T-helper 17 cell (primary cell): ENCODE results near the gene RPL36AL. TPM values are rescaled to one million over a fixed set of nuclear protein-coding genes. Genes with fewer than 3 reads are reported as not detected.
"Not testable (repeated sequence)": the region's sequence is repeated elsewhere in the genome, so short reads cannot be mapped to it uniquely, and the experiment has no call there.

ENCODE experiments used
- ATAC-seq: fragments of 150-1000 bp; cut with Tn5 transposase; 2 replicates; pipeline ENCODE4 v1.10.0; 2021; ENCODE audit warnings: mild to moderate bottlenecking, moderate library complexity
- DNase-seq, 3 donors: peaks; one replicate each; pipeline versions ENCODE4 v3.0.0 to v3.0.0-alpha.2; 2020 to 2021
- H3K9me3 ChIP-seq: one replicate; pipeline ENCODE4 v1.7.0; 2013; ENCODE audit warnings: low read length, mild to moderate bottlenecking; ENCODE audit not compliant: control insufficient read depth, poor library complexity, severe bottlenecking
- H3K27ac Mint-ChIP-seq: one replicate; pipeline ENCODE4 v1.8.0; 2022; ENCODE audit warnings: mild to moderate bottlenecking, moderate library complexity, mixed read lengths
- H3K27me3 Mint-ChIP-seq: one replicate; pipeline ENCODE4 v1.8.0; 2022; ENCODE audit warnings: mixed read lengths
- H3K36me3 Mint-ChIP-seq: one replicate; pipeline ENCODE4 v1.8.0; 2022; ENCODE audit warnings: low read depth, mixed read lengths
- H3K4me1 Mint-ChIP-seq: one replicate; pipeline ENCODE4 v1.8.0; 2022; ENCODE audit warnings: mild to moderate bottlenecking, mixed read lengths
- H3K4me3 Mint-ChIP-seq: one replicate; pipeline ENCODE4 v1.8.0; 2022; ENCODE audit warnings: mild to moderate bottlenecking, moderate library complexity, mixed read lengths
- total RNA-seq, 4 donors: library from RNA in 2 of 4; stranded (reverse) in 2 of 4; gene quantifications; one replicate each; pipeline ENCODE4 v1.2.3 and lab custom pipeline; 2022 to 2026

RPL36AL gene
- total RNA-seq, 2 donors from 2014 or later: 209 to 250 TPM

GRCh38 chr14:49607583-49607982 lies 12.8 kb downstream of the RPL36AL start:
- DNase-seq (no peak), ATAC-seq (no peak)
- H3K27me3 Mint-ChIP-seq: no peaks in the 10 kb centered on the region
- H3K4me1 Mint-ChIP-seq: no peaks in the 10 kb centered on the region
- no peak overlapping the region for H3K4me3 Mint-ChIP-seq
- H3K27ac Mint-ChIP-seq: no peak overlapping the region
- no peaks in the 10 kb centered on the region for H3K36me3 Mint-ChIP-seq
- no peaks in the 10 kb centered on the region for H3K9me3 ChIP-seq

- Mint-ChIP-seq H3K4me1 (peaks cover 16% of the 10 kb centered on the region), H3K36me3 (no peaks in the 10 kb centered on the region), H3K4me3 (peak within 1 kb of the TSS; percentile 98), H3K27ac (peak within 1 kb of the TSS; percentile 99), H3K27me3 (no peaks in the 10 kb centered on the region)
- H3K9me3 ChIP-seq: no peaks in the 10 kb centered on the region
- ATAC-seq: peak; percentile 88
- DNase-seq: peak; percentile 73 to 90 (median 75)
Measured at GRCh38 chr14:49598485-49599300, 21.7 kb downstream of the RPL36AL start, which contains the start of gene LRR1. TSS of gene LRR1 (plus strand) at chr14:49598940. CDS start at chr14:49599021, 81 bp downstream.

GRCh38 chr14:49598189-49598484 lies 22.3 kb downstream of the RPL36AL start:
- Mint-ChIP-seq H3K36me3 (no peaks in the 10 kb centered on the region), H3K4me1 (peaks cover 16% of the 10 kb centered on the region), H3K27ac (peak overlapping the region; percentile 99), H3K4me3 (peak overlapping the region; percentile 98), H3K27me3 (no peaks in the 10 kb centered on the region)
- H3K9me3 ChIP-seq: no peaks in the 10 kb centered on the region
- peak; percentile 5 for ATAC-seq
- DNase-seq: no peak

GRCh38 chr14:49594347-49595091 lies 25.9 kb downstream of the RPL36AL start:
- H3K36me3 Mint-ChIP-seq: no peaks in the 10 kb centered on the region
- DNase-seq: no peak
- no peak overlapping the region for H3K4me3 Mint-ChIP-seq
- no peaks in the 10 kb centered on the region for H3K9me3 ChIP-seq
- peaks cover 9% of the 10 kb centered on the region for H3K4me1 Mint-ChIP-seq
- ATAC-seq: no peak
- no peak overlapping the region for H3K27ac Mint-ChIP-seq
- H3K27me3 Mint-ChIP-seq: no peaks in the 10 kb centered on the region

GRCh38 chr14:49593016-49593415 lies 27.4 kb downstream of the RPL36AL start:
- ATAC-seq: no peak
- H3K36me3 Mint-ChIP-seq: no peaks in the 10 kb centered on the region
- DNase-seq: no peak
- H3K9me3 ChIP-seq: no peaks in the 10 kb centered on the region
- no peak overlapping the region for H3K4me3 Mint-ChIP-seq
- H3K27me3 Mint-ChIP-seq: no peaks in the 10 kb centered on the region
- H3K27ac Mint-ChIP-seq: no peak overlapping the region
- H3K4me1 Mint-ChIP-seq: peaks cover 5% of the 10 kb centered on the region

- H3K4me1 Mint-ChIP-seq: peaks cover 13% of the 10 kb centered on the region
- no peak for ATAC-seq
- H3K27me3 Mint-ChIP-seq: no peaks in the 10 kb centered on the region
- no peaks in the 10 kb centered on the region for H3K9me3 ChIP-seq
- H3K4me3 Mint-ChIP-seq: no peak overlapping the region
- peak overlapping the region; percentile 84 for H3K27ac Mint-ChIP-seq
- DNase-seq: no peak
- peaks cover 3% of the 10 kb centered on the region for H3K36me3 Mint-ChIP-seq
Measured at GRCh38 chr14:49589387-49589786, 31.0 kb downstream of the RPL36AL start.

- ATAC-seq (peak; percentile 50), DNase-seq (peak in 1 of 3 donors; percentile 20)
- no peaks in the 10 kb centered on the region for H3K27me3 Mint-ChIP-seq
- H3K27ac Mint-ChIP-seq: peak overlapping the region; percentile 96
- no peaks in the 10 kb centered on the region for H3K9me3 ChIP-seq
- H3K36me3 Mint-ChIP-seq: peaks cover 6% of the 10 kb centered on the region
- H3K4me3 Mint-ChIP-seq: peak overlapping the region; percentile 97
- peaks cover 30% of the 10 kb centered on the region for H3K4me1 Mint-ChIP-seq
Measured at GRCh38 chr14:49586673-49587460, 33.6 kb downstream of the RPL36AL start.

- ATAC-seq: peak; percentile 83
- peaks cover 6% of the 10 kb centered on the region for H3K36me3 Mint-ChIP-seq
- no peaks in the 10 kb centered on the region for H3K27me3 Mint-ChIP-seq
Measured at GRCh38 chr14:49585803-49586672, 34.4 kb downstream of the RPL36AL start, which contains the start of gene RPS29. TSS of gene RPS29 (minus strand) at chr14:49586380. CDS start at chr14:49586346, 34 bp downstream.

GRCh38 chr14:49584981-49585640 lies 35.3 kb downstream of the RPL36AL start:
- peak overlapping the region; percentile 96 for H3K27ac Mint-ChIP-seq
- ATAC-seq, H3K27me3 Mint-ChIP-seq, H3K9me3 ChIP-seq, H3K36me3 Mint-ChIP-seq, DNase-seq: not testable (repeated sequence)
- peak overlapping the region; percentile 97 for H3K4me3 Mint-ChIP-seq
- H3K4me1 Mint-ChIP-seq: peaks cover 42% of the 10 kb centered on the region

More at GRCh38 chr14:49585803-49586672, 34.4 kb downstream of the RPL36AL start, which contains the start of gene RPS29:
- H3K4me3 Mint-ChIP-seq: peak within 1 kb of the TSS; percentile 97
- H3K27ac Mint-ChIP-seq: peak within 1 kb of the TSS; percentile 96
- H3K9me3 ChIP-seq: no peaks in the 10 kb centered on the region
- peaks cover 37% of the 10 kb centered on the region for H3K4me1 Mint-ChIP-seq
- peak; percentile 87 to 98 (median 97) for DNase-seq

- Mint-ChIP-seq H3K4me1 (peaks cover 48% of the 10 kb centered on the region), H3K4me3 (peak overlapping the region; percentile 97), H3K36me3 (peaks cover 10% of the 10 kb centered on the region), H3K27me3 (no peaks in the 10 kb centered on the region), H3K27ac (peak overlapping the region; percentile 96)
- no peak for ATAC-seq
- H3K9me3 ChIP-seq: no peaks in the 10 kb centered on the region
- DNase-seq: no peak
Measured at GRCh38 chr14:49584058-49584457, 36.4 kb downstream of the RPL36AL start.

GRCh38 chr14:49583629-49584028 lies 36.8 kb downstream of the RPL36AL start:
- no peaks in the 10 kb centered on the region for H3K27me3 Mint-ChIP-seq
- H3K36me3 Mint-ChIP-seq: peaks cover 10% of the 10 kb centered on the region
- H3K4me3 Mint-ChIP-seq: peak overlapping the region; percentile 97
- ATAC-seq (no peak), DNase-seq (no peak)
- no peaks in the 10 kb centered on the region for H3K9me3 ChIP-seq
- H3K27ac Mint-ChIP-seq: peak overlapping the region; percentile 96
- peaks cover 48% of the 10 kb centered on the region for H3K4me1 Mint-ChIP-seq
